K562 (cell line): ENCODE results near the gene C13orf46. TPM values are rescaled to one million over a fixed set of nuclear protein-coding genes. Genes with fewer than 3 reads are reported as not detected.

Experiments
- ATF4 ChIP-seq: fragments of 450-650 bp; formaldehyde crosslinking; IDR thresholded peaks from 2 replicates; pipeline ENCODE4 v1.4.0; 2022; ENCODE audit warnings: mild to moderate bottlenecking, moderate library complexity
- E4F1 ChIP-seq: fragments of 250-450 bp; sonication (Bioruptor Pico); IDR thresholded peaks from 2 replicates; pipeline ENCODE4 v1.5.0; 2021; ENCODE audit warnings: mild to moderate bottlenecking, borderline replicate concordance
- PURB ChIP-seq: sonication (generic); formaldehyde crosslinking; IDR thresholded peaks from 2 replicates; pipeline ENCODE4 v1.9.0; 2021; ENCODE audit warnings: low read depth, mild to moderate bottlenecking, missing genetic modification reagents
- ZHX1 ChIP-seq: fragments of 150-350 bp; conservative IDR thresholded peaks from 2 replicates; pipeline ENCODE4 v1.6.1; 2014; ENCODE audit warnings: low read length
- polyA plus RNA-seq, 8 experiments: library from polyadenylated mRNA; depleted of rRNA in 4 of 8; stranded (reverse) in 5 of 8; unstranded in 3 of 8; fragments of >200 nt; fragmentation: Nextera tagmentation in 2 of 8; fragmentation: Illumina TruSeq in 1 of 8; extraction: Ambion mirVana in 2 of 8; extraction: Trizol in 1 of 8; gene quantifications; 2 replicates each; pipeline versions ENCODE4 v1.2.1 to v1.2.3, GENCODE V29; 2011 to 2014; ENCODE audit warnings: inconsistent platforms in 1 of 8, missing spikeins in 1 of 8
- total RNA-seq, 7 experiments: library from RNA; depleted of rRNA in 6 of 7; stranded (reverse); fragments of >200 nt in 6 of 7; fragmentation: Illumina TruSeq in 2 of 7; extraction: Trizol in 2 of 7; gene quantifications; 2 replicates each; pipeline versions ENCODE4 v1.2.1 to v1.2.3, GENCODE V29; 2011 to 2021; ENCODE audit warnings: low replicate concordance in 1 of 7

C13orf46 gene
- total and polyA plus RNA-seq, 9 of the 15 experiments (the other 6 are each of a cell fraction or from before 2014, with no cell fraction given), result 0.04 to 0.24 (median 0.05) TPM; not detected in 4

GRCh38 chr13:113920606-113921286 is 53.1 kb downstream of the C13orf46 start (continued):
- no peak for TF ChIP-seq E4F1 (CRISPR knock-in tag)
- TF ChIP-seq ATF4 (CRISPR knock-in tag), result no peak
- no peak for TF ChIP-seq PURB
- no peak for TF ChIP-seq ZHX1
